IPS-18c (cell line): ENCODE results near the gene TSPAN2.

ENCODE experiments used
- H3K4me3 ChIP-seq: 2 replicates; pipeline ENCODE4 v1.7.0; 2013; ENCODE audit warnings: low read depth, mild to moderate bottlenecking, low read length, moderate library complexity; ENCODE audit not compliant: insufficient read depth
- H3K9me3 ChIP-seq: one replicate; pipeline ENCODE4 v1.6.1; 2013; ENCODE audit warnings: mild to moderate bottlenecking, low read length, moderate library complexity; ENCODE audit not compliant: control insufficient read depth, insufficient read depth

TSPAN2 gene

GRCh38 chr1:115089420-115090185, at the start of gene TSPAN2:
Gene TSPAN2, minus strand, starts transcription at chr1:115089503. Its CDS starts 71 bp downstream, at chr1:115089432.
- Histone ChIP-seq H3K4me3 (peak within 1 kb of the TSS; percentile 78), H3K9me3 (no peaks in the 10 kb centered on the region)

DNA sequence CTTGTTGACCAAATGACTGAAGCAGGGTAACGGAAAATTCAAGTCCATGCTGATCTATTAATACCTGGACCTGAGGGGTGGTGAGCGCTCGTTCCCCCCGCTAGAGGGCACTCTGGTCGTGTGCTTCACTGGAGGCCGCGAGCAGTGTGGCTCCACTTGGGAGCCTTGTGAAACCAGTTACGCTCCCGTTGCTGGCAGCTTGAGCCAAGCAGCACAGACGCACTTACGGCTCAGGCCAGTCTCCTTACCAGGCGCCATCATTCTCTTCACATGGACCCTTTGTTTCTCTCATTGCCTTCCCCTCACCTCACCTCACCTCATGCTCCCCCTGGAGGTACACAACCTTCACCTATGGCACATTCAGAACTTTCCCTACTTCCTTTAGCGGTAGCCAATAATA, 49.7 kb upstream of the TSPAN2 start:
- no peaks in the 10 kb centered on the region for H3K9me3 ChIP-seq
- no peak overlapping the region for H3K4me3 ChIP-seq

DNA sequence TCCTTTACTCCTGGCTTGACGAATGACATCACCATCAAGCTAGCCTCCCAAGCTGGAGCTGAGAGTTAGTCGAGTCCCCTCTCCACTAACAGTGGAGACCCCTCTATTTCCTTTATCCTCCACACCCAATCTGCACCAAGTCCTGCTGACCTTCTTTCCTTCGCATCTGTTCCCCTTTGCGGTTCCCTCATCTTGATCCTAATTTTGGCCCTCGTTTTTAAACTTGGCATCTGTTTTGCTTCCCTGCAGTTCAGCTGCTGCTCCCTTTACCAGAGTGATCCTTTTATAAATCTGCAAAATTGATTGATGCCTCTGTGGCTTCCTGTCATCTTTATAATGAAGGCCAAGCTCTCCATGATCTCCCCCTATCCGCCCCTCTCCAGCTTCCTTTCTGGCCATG, 49.0 kb upstream of the TSPAN2 start:
- H3K4me3 ChIP-seq: no peak overlapping the region
- H3K9me3 ChIP-seq: no peaks in the 10 kb centered on the region

GRCh38 chr1:115137191-115137590, 47.9 kb upstream of the TSPAN2 start:
- no peak overlapping the region for H3K4me3 ChIP-seq
- no peaks in the 10 kb centered on the region for H3K9me3 ChIP-seq

GRCh38 chr1:115136706-115137105, 47.4 kb upstream of the TSPAN2 start:
- Histone ChIP-seq H3K4me3 (no peak overlapping the region), H3K9me3 (no peaks in the 10 kb centered on the region)

GRCh38 chr1:115136106-115136505, 46.8 kb upstream of the TSPAN2 start:
- Histone ChIP-seq H3K9me3 (no peaks in the 10 kb centered on the region), H3K4me3 (no peak overlapping the region)

GRCh38 chr1:115135681-115136080, 46.4 kb upstream of the TSPAN2 start:
- Histone ChIP-seq H3K9me3 (no peaks in the 10 kb centered on the region), H3K4me3 (no peak overlapping the region)

- H3K9me3 ChIP-seq: peaks cover 2% of the 10 kb centered on the region
- no peak overlapping the region for H3K4me3 ChIP-seq
These were observed 45.7 kb upstream of the TSPAN2 start for GRCh38 chr1:115134850-115135480.

- Histone ChIP-seq H3K9me3 (peaks cover 2% of the 10 kb centered on the region), H3K4me3 (no peak overlapping the region)
These were observed 44.9 kb upstream of the TSPAN2 start for GRCh38 chr1:115134231-115134630.

GRCh38 chr1:115133440-115133839, 44.1 kb upstream of the TSPAN2 start:
- Histone ChIP-seq H3K4me3 (no peak overlapping the region), H3K9me3 (peaks cover 2% of the 10 kb centered on the region)

GRCh38 chr1:115130786-115131185, 41.5 kb upstream of the TSPAN2 start:
- H3K4me3 ChIP-seq: no peak overlapping the region
- H3K9me3 ChIP-seq: peaks cover 2% of the 10 kb centered on the region

- Histone ChIP-seq H3K9me3 (peaks cover 2% of the 10 kb centered on the region), H3K4me3 (no peak overlapping the region)
These were observed 39.9 kb upstream of the TSPAN2 start for GRCh38 chr1:115129071-115129640.

DNA sequence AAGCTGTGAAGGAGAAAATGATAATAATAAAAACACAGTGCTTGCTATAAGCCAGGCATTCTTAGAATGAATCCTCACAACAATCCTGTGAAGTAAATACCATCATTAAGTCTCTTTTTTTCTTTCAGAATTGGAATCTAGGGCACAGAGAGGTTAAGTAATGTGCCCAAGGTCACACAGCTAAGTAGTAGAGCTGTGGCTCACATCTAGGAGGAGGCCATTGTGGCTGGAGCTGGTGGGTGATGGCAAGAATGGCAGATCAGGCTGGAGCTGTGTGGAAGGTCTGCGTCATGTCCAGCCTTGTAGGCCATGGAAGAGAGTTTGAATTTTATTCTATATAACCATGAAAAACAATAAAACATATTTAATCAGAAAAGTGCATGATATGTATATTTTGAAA, 38.2 kb upstream of the TSPAN2 start:
- Histone ChIP-seq H3K9me3 (peaks cover 2% of the 10 kb centered on the region), H3K4me3 (no peak overlapping the region)

DNA sequence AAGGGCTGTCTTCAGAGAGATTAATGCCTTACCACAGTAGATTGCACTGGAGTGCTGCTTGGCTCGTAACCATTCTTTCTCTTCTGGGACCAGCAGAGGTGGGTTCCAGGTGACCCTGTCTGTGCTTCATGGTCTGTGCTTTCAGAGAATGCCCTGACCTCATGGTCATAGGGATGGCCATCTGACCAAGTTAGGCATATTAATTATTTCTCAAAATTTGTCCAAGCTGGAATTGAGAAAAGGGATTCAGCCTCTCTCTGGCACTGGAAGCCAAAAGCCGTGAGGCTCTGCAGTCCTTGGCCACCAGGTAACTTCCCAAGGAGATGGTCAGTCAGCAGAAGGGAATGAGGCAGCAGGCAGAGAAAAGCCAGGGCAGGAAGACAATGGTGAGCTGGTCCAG, 37.2 kb upstream of the TSPAN2 start:
- Histone ChIP-seq H3K4me3 (no peak overlapping the region), H3K9me3 (peaks cover 2% of the 10 kb centered on the region)

DNA sequence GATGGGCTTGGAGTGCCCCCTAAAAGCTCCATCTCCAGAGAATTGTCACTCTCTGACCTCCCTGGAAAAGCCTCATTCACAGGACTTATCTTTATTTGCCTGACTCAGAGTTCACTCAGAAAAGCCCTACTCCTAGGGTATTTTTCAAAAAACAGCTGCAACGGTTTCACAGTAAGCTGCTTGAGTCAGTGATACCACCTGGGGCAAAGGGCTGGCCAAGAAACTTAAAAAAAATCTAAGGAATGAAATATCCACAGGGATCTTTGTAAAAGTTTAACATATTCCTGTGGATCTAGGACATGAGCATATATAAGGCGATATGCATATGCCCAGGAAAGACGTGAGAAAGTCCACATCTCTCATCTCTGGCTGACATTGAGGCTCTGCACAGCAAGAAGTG, 33.8 kb upstream of the TSPAN2 start:
- Histone ChIP-seq H3K9me3 (peaks cover 5% of the 10 kb centered on the region), H3K4me3 (no peak overlapping the region)

- peaks cover 5% of the 10 kb centered on the region for H3K9me3 ChIP-seq
- no peak overlapping the region for H3K4me3 ChIP-seq
These were observed 32.5 kb upstream of the TSPAN2 start for GRCh38 chr1:115121793-115122192.

DNA sequence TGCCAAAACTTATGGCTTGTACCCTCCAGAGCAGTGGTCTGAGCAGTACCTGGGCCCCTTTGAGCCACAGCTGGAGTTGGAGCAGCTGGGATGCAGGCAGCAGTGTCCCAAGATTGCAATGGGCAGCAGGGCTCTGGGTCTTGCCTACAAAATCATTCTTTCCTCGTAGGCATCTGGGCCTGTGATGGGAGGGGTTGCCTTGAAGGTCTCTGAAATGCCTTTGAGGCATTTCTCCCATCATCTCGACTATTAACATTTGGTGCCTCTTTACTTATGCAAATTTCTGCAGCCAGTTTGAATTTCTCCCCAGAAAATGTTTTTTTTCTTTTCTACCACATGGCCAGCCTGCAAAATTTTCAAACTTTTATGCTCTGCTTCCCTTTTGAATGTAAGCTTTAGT, 31.0 kb upstream of the TSPAN2 start:
- peaks cover 5% of the 10 kb centered on the region for H3K9me3 ChIP-seq
- H3K4me3 ChIP-seq: no peak overlapping the region

DNA sequence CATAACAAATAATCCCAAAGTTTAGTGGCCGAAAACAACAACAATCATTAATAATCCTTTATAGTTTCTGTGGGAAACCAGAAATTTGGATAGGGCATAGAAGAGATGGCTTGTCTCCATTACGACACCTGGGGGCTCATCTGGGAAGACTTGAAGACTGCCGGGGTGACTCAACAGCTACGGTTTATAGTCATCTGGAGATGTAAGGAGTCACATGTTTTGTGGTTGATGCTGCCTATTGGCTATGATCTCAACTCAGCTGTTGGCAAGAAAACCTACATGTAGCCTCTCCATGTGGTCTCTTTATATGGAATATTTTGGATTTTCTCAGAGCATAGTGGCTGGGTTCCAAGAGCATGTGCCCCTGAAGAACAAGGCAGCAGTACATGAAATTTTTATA, 29.3 kb upstream of the TSPAN2 start:
- no peak overlapping the region for H3K4me3 ChIP-seq
- H3K9me3 ChIP-seq: peaks cover 5% of the 10 kb centered on the region
